HG03135 (cell line): ENCODE measurements around the gene SHISA6.

Experiments used
- ATAC-seq: cut with Tn5 transposase; IDR thresholded peaks from one replicate; pipeline ENCODE4 v1.9.1; 2021; ENCODE audit warnings: mild to moderate bottlenecking, moderate library complexity; ENCODE audit not compliant: unreplicated experiment

The SHISA6 gene

DNA sequence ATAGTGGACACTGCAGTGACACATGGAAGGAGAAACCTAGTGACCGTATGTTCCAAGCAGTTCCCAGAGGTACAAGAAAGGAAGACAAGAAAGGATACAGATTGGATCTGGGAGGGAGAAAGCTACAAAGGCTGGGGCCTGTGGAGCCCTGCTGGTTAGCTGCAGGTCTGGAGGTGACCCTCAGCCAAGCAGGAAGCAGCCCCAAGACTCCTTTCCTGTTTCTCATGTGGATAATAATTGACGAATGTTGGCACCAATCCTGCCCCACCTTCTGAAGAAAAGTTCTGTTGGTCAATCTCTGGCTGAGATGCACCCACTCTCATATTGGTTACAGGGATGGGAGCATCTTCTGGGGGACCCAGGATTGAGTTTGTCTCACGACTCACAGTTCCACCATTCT is 99.8 kb downstream of the SHISA6 start:
- ATAC-seq: no peak

- no peak for ATAC-seq
Observed at GRCh38 chr17:11342138-11342537, 101.1 kb downstream of the SHISA6 start.

DNA sequence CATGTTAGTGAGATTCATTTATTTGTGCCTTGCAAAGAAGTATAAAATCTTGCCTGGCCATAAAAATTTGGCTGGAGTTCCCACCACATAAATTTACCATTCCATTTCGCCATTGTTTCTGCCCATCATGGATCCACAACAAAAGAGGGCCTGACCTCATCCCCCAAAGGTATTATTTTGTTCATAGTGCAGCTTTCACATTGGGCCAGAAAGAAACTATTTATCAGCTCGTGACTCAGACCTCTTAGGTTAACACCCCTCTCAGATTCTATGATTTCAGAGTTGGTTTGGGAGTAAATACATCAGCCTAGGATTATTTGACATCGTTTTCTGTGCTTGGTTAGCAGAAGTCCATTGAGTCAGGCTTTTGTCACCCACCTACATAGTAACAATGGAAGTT is 108.1 kb downstream of the SHISA6 start:
- no peak for ATAC-seq

DNA sequence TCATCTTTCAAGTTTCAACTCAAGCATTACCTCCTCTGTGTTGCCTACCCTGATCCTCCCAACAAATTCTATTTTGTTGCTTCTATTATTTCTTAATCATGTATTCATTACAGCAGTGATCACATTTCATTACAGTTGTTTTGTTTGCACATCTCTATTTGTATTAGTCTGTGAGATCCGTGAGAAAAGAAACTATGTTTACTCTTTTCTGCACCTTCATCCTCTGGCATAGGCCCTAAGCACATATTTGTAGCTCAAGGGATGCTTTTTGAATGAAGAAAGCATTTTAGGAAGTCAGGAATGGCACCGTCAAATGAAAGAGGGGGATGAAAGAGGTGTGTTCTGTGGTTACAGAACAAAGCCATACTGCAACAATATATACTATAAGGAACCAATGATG is 110.5 kb downstream of the SHISA6 start:
- ATAC-seq: no peak

DNA sequence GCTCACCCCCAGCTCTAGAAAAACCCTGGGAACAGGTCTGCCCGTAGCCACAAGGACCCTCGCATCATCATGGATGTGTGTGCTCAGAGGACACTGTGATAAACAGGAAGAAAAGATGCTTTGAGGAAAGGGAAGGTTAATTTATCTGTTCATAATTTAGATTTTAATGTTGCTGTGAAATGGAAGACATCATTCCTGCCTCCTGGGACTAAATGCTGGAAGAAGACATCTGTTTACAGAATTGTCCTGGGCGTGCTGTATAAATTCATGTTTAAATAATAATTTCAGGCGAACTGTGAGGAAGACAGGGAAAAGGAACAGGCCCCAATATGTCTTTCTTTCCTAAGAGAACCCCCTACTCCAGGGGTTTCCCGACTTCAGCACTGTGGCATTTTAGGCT is 112.6 kb downstream of the SHISA6 start:
- no peak for ATAC-seq

DNA sequence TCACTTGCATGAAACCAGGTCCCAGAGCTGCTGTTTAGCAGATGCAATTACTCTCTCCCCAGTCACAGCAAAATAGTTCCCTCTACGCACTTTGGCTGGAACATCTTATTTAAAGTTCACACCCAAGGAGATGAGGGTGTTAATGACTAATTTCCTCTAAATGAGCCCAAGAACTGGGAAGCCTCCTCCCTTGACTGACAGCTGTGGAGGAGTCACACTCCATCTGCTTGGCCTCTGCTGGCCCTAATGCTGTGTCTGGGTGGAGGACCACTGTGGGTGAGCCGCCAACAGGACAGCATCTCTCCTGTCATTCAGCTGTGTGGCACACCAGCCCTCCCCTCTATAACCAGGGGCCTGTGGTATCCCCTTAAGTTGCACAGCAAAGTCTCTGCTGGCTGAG is 115.4 kb downstream of the SHISA6 start:
- ATAC-seq: no peak

DNA sequence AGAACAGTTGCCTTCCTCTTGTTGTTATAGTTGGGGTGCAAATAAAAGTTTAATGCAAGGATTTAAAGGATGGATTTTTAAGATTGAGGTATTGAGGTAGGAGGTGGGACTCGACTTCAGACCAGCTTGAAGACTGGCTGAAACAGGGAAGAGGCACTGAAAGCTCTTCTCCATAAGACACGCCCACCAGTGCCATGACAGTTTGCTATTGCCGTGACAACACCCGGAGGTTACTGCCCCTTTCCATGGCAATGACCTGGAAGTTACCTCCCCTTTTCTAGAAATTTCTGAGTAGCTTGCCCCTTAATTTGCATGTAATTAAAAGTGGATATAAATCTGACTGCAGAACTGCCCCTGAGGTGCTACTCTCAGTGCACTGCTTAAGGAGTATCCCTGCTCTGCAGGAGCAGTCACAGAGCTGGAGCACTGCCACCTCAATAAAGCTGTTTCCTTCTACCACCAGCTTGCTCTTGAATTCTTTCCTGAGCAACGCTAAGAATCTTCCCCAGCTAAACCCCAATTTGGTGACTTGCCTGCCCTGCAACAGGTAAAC is 122.6 kb downstream of the SHISA6 start:
- ATAC-seq: no peak

DNA sequence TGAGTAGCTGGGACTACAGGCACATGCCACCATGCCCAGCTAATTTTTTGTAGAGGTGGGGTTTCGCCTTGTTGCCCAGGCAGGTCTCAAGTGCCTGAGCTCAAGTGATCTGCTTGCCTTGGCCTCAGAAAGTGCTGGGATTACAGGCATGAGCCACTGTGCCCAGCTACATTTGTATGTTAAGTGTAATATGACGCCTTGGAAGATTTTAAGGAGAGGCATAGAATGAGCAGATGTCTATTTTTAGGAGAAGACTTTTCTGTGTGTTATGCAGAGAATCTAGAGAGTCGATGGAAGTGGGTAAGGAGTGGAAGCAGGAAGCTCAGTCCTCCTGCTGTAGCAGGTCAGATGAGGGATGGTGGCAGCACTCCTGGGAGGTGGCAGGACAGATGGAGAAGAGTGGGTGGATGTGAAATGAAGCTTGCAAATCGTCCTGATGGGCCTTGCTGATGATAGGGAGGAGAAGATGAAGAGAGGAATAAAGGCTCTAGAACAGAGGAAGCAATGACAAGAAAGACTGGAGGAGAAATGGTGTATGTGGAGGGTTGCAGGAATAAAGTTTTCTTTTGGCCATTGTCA is 125.3 kb downstream of the SHISA6 start:
- no peak for ATAC-seq

DNA sequence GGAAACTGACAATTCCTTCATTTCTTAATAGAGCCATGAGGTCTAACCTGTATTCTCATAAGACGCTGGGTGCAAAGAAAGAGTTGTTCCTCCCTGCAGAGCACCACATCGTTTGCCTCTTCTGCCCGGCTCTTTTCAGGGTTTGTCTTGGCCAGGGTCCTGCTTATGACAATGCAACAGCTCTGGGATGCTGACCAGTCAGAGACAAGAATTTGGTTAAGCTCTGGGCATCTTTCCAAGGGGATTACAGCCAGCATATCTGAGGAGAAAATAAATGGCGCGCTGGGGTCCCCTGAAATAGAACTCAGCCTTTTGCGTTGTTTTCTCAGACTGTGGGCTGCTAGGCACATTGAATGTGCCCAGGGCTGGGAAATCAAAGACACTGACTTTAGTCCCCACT is 128.6 kb downstream of the SHISA6 start:
- no peak for ATAC-seq

DNA sequence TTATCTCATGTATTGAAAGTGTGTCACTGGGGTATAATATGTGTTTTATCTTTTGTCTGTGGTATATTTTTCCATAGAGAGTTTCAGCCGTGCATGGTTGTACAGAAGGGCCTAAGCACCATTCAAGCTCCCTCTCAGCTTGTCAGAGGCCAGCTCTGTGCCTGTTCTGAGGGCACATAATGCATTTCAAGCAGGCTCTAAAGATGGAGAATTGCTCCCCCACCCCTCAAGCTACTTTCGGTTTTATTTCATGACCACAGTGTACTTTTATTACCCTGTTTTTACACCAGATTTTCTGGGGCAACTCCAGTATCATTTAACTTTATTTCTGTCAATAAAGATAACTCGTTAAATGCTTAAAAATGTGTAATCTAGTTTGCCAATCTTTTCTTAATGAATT is 131.7 kb downstream of the SHISA6 start:
- ATAC-seq: no peak

DNA sequence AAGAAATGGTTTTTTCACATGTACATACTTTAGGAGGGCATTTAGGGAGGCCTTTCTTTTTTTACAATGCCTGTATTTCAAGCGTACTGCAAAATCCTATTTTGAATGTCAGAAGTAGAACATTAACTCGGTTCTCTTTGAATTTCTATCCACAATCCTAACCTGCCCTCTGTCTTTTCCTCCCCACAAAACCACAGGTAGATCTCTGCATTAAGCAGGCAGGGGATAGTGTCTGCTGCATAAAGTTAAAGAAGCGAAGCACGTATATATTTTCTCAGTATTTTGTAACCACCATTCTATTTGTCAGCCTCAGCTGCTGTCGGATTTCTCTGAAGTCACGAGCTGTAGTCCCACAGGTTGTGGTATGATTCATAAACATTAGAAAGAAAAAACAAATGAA is 137.5 kb downstream of the SHISA6 start:
- ATAC-seq: no peak

DNA sequence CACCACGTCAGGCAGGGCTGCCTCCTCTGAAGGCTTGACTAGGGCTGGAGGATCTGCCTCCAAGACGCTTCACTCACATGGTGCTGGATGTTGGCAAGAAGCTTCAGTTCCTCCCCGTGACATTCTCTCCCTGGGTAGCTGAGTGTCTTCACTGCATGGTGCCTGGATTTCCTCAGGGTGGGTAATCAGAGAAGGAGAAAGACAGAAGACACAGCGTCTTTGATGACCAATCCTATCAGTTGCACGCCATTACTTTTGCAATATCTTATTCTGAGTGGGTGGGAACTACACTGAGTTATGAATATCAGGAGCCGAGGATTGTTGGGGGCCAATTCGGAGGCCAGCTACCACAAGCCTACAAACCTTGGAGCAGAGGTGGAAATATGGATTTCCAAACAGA is 139.7 kb downstream of the SHISA6 start:
- no peak for ATAC-seq

DNA sequence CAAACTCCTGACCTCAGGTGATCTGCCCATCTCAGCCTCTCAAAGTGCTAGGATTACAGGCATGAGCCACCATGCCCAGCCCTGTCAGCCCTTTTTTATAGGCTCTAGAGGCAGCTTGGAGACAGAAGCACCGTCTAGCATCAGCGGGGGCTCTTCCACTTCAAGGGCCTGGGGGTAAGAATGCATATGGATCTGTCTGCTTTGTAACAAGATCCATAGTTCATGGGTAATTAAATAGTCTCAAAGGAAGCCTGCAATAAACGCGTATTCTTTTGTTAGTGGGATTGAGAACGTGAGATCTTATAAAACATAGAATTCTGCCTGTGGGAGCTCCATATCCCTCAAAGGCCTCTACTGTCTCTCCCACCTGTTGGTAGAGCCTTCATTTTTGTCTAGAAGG is 142.1 kb downstream of the SHISA6 start:
- no peak for ATAC-seq

DNA sequence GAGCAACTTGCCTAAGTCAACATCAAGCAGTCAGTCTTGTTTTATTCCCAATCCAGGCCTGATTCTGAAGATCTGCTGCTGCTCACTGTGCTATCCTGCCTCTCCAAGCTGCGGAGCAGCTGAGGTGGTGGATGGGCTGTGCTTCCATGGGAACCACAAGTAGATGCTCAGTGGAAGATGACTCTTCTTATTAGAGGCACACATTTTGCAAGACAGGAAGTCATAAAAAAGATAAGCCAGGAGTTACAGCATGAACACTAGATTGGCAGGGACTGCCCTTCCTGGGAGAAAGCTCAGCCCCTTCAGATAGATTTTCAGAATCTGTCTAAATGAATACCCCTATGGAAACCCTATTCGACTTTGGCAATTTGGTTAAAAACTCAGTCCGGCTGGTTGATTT is 143.1 kb downstream of the SHISA6 start:
- no peak for ATAC-seq

- no peak for ATAC-seq
Observed at GRCh38 chr17:11387610-11388009, 146.6 kb downstream of the SHISA6 start.

DNA sequence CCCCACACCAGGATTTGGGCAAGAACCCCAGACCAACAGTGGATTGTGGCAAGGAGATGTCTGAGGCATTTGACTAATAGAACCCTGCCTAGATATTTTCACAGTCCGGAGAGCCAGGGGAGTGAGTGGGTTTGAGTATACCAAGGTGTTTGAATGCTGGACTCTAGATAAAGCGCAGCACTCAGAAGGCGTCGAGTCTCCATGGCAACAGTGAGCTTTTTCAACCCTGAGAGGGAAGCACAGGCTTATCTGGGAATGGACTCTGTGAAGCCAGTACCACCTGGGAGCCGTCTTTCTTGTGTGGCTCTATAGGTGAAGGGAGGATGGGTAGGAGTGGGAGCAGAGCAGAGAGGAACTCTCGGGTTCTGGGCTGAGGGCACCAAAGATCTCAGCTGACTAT is 147.0 kb downstream of the SHISA6 start:
- no peak for ATAC-seq

DNA sequence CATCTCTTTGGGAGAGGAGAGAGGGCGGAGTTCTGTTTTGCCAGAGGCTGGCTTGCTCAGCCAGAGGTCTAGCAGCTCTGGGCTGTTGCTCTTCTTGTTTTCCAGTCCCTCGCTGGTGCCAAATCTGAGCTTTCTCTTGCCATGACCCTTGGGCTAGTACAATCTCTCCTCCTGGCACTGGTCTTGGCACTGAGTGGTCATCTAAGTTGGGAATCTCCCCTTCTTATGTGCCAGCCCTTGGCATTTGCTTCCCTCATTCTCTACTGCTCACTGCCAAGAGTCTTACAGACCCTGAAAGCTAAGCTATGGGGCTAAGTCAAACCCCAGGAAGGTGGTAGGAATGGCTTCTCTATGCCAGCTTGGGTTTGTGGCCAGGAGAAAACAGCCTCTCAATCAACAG is 148.6 kb downstream of the SHISA6 start:
- no peak for ATAC-seq

DNA sequence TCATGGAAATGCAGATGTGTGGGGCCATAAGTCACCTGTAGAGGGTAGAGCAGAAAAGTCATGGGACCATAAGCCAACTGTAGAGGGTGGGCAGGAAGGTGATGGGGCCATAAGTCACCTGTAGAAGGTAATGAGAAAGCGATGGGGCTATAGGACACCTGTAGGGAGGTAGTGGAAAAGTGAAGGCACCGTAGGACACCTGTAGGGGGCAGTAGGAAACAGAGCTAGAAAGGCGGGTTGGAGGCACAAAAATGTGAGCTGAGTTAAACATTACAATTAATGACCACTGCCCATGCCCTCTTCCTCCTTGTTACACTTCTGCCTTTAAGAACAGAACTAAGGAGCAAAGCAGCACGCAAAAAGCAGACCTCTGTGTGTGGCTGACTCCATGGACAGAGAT is 150.1 kb downstream of the SHISA6 start:
- ATAC-seq: no peak

DNA sequence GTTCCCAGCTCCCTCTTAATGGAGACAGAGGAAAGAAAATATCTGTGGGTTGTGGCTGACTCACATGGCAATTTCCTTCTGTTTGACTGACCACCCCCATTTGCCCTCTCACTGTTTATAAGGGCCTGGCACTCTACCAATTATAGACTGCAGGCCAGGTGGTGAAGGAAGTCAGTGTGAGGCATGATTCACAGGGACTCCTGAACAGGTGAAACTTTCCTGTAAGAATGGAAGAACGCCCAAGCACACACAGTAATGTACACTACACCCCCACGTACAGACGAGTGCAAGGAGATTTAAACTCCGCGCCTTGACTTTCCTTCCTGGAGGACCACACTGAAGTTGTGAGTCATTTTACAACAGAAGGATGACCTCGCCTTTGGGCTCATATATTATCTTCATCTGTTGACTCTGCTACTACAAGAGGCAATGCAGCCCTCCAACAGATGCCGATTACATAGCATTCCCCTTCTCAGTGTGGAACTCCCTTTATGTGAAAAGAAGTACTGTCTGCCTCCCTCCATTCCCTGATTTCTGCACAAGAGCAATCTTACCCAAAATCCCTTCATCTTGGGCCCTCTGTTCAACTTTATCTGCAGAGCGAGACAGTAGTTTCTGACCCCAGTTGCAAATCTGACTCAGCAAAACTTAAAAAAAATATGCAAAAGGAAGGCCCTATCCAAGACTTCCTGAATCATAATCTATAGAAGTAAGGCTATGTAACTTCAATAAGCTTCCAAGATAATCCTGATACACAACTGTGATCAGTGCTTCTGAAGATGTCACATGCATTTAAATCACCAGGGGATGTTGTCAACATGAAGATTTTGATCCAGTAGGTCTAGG is 163.6 kb downstream of the SHISA6 start:
- ATAC-seq: no peak

DNA sequence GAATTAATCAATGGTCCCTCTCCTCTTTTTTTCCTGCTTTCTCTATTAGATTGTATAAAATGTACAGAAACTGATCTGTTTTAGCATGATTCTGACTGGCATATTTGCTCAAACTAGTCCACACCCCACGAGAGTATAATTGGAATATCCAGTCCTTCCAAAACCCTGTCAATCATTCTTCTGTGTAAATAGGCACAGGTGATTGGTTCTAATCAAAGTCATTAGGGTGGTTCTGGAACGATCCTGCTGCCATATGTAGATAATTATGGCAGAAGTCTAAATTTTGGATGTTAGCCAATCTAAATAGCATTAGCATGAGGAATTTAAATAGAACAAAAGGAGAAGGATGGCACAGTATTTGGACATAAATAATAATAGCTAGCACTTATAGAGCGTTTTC is 165.7 kb downstream of the SHISA6 start:
- ATAC-seq: no peak

DNA sequence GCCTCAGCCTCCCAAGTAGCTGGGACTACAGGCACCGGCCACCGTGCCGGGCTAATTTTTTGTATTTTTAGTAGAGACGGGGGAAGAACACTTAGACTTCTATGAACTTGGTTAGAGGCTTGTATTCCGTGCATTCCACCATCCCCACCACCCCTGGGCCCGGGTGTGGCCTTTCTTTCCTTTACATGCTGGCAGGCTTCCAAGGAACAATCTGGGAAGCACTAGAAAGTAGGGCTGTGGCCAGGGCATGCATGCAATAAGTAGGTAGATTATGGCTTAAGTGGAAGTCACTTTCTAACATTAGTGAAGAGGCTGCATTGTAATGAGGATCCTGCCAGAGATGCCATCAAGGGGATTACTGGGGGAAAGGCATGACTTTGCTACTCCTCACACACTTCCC is 171.6 kb downstream of the SHISA6 start:
- ATAC-seq: no peak

GRCh38 chr17:11418342-11418741 is 177.3 kb downstream of the SHISA6 start:
- ATAC-seq: no peak

GRCh38 chr17:11430751-11431150 is 189.7 kb downstream of the SHISA6 start:
- ATAC-seq: no peak
